GM12865 (cell line): ENCODE measurements around the gene TRAPPC3L.

Source experiments
- DNase-seq: peaks from one replicate; pipeline ENCODE4 v3.0.0; 2010; ENCODE audit warnings: low read depth
- H3K4me3 ChIP-seq: 2 replicates; pipeline ENCODE4 v1.5.1; 2011; ENCODE audit warnings: mild to moderate bottlenecking, low read depth, low read length, control low read depth
- TF ChIP-seq, protein P1 (sequence below): IDR thresholded peaks from 2 replicates; pipeline ENCODE4 v1.5.1; 2011; ENCODE audit warnings: low read length, control low read depth, low read depth, inconsistent platforms; ENCODE audit not compliant: insufficient read depth; ENCODE audit errors: missing control alignments

The TRAPPC3L gene

GRCh38 chr6:116518621-116519368 lies 26.7 kb downstream of the TRAPPC3L start:
- DNase-seq = peak; percentile 40
- H3K4me3 ChIP-seq = no peak overlapping the region
- TF ChIP-seq, protein P1, sequence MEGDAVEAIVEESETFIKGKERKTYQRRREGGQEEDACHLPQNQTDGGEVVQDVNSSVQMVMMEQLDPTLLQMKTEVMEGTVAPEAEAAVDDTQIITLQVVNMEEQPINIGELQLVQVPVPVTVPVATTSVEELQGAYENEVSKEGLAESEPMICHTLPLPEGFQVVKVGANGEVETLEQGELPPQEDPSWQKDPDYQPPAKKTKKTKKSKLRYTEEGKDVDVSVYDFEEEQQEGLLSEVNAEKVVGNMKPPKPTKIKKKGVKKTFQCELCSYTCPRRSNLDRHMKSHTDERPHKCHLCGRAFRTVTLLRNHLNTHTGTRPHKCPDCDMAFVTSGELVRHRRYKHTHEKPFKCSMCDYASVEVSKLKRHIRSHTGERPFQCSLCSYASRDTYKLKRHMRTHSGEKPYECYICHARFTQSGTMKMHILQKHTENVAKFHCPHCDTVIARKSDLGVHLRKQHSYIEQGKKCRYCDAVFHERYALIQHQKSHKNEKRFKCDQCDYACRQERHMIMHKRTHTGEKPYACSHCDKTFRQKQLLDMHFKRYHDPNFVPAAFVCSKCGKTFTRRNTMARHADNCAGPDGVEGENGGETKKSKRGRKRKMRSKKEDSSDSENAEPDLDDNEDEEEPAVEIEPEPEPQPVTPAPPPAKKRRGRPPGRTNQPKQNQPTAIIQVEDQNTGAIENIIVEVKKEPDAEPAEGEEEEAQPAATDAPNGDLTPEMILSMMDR = no peak

DNA sequence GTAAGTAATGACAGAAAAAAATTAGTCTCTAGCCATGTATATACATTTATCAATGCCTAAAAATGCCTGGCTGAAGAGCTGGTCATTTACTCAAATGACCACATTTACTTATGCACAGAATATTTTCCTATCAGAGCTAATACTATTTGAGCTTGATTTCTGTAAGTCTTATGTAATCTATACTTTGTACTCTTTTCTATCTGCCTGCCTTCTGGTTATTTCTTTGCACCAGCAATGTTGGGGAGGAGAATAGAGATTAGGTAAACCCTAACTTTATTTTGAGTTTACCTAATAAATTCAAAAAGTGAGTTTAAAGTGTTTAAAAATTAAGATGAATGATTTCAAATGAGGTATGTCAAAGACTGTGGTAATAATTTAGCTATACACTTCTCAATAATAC lies 30.3 kb downstream of the TRAPPC3L start:
- TF ChIP-seq, protein P1 = no peak
- H3K4me3 ChIP-seq = no peak overlapping the region
- DNase-seq = no peak

- no peak for DNase-seq
- TF ChIP-seq, protein P1 = no peak
- no peak overlapping the region for H3K4me3 ChIP-seq
Observed at GRCh38 chr6:116514111-116514510, 31.4 kb downstream of the TRAPPC3L start.

DNA sequence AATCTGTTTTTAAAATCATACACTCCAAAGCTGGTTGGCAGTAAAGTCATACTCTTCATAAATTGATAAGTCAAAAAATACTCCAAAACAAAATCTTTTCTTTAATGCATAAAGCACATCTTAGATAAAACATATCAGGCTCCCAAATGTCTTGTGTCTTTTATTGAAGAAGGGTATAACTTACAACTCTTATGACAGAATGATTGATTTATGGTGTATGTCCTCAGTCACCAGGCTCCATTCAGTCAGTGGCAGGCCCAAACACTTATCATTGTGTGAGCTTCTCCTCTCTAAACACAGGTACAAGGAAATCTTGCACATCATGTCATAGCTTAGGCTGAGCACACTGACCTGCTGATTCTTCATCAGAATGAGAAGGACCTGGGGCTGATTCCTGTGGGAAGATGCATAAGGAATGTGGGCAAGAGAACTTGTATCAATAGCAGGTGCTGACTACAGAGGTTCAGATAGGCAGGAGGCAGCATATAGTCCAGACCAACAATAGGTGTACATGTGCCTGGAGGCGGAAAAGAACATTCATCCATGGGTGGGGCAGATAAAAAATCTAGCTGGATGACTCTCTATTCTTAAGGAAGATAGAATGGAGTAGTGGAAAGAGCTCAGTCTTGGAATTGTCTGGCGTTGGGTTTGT lies 32.1 kb downstream of the TRAPPC3L start:
- DNase-seq = no peak

DNA sequence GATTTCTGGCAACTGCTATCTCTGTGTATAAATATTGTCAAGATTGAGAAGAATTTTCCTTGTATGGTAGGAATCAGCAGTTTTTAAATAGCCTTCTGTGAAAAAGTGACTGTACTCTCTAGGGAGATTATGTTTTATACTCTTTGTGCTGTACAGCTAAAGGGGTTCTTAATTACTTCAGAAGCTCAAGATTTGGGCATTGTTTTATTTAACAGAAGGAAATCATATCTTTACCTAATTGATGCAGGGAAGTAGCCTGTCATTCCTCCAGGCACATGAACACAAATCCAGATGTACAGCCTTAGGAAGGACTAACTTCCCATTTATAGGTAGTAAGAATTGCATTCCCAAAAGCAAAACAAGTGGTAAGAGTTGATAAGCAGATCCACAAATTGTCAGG lies 32.8 kb downstream of the TRAPPC3L start:
- DNase-seq = no peak
- TF ChIP-seq, protein P1 = no peak
- H3K4me3 ChIP-seq = no peak overlapping the region

More for the DNA sequence above, 32.1 kb downstream of the TRAPPC3L start:
- TF ChIP-seq, protein P1 = no peak
- no peak overlapping the region for H3K4me3 ChIP-seq

DNA sequence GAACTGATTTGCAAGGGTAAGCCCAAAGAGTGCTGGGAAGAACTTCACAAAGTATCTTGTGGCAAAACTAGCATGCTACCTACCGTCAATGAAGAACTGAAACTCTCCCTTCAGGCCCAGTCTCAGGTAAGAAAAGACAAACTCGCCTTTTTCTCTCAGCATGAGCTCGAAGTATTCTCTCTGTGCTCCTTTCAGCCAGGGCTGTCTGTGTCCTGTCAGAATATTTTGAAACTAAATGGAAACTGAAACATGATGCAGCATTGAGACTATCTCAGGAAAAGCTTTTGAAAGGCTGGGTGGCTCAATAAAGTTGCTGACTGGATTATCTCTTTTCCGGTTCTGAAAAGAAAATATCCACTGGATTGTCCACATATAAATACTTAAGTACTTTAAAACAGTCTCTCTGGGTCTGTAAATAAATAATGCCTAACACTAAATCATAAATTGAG lies 33.3 kb downstream of the TRAPPC3L start:
- DNase-seq = peak; percentile 38
- TF ChIP-seq, protein P1 = no peak
- H3K4me3 ChIP-seq = no peak overlapping the region
